ENCODE measurements around the gene PLCB4.

DNA sequence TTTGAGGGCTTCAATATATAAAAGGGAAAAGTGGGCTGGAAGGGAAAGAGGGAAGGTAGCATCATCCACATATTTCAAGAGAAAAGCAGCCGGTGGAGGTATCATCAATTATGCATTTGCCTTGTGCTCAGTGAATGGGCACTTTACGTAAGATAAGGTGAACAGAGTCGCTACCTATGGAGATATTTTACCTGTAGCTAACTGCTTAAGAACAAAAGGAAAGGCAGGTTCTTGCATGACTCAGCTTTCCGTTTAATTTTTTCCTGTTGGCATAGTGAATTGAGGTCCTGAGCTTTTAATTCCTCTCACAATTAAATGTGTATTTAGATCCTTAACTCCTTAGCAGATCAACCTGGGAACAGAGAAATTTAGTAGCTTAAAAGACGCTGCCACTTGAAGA, 25.5 kb upstream of the PLCB4 start:
- no peak for TF ChIP-seq POLR2AphosphoS5 (IDR thresholded peaks at IDR 0.05)
- TF ChIP-seq, protein P1, sequence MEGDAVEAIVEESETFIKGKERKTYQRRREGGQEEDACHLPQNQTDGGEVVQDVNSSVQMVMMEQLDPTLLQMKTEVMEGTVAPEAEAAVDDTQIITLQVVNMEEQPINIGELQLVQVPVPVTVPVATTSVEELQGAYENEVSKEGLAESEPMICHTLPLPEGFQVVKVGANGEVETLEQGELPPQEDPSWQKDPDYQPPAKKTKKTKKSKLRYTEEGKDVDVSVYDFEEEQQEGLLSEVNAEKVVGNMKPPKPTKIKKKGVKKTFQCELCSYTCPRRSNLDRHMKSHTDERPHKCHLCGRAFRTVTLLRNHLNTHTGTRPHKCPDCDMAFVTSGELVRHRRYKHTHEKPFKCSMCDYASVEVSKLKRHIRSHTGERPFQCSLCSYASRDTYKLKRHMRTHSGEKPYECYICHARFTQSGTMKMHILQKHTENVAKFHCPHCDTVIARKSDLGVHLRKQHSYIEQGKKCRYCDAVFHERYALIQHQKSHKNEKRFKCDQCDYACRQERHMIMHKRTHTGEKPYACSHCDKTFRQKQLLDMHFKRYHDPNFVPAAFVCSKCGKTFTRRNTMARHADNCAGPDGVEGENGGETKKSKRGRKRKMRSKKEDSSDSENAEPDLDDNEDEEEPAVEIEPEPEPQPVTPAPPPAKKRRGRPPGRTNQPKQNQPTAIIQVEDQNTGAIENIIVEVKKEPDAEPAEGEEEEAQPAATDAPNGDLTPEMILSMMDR (IDR thresholded peaks at IDR 0.05) = no peak
